IMR-90 (cell line): ENCODE measurements around the gene TMIGD1. TPM values are rescaled to one million over a fixed set of nuclear protein-coding genes. Genes with fewer than 3 reads are reported as not detected.

Source experiments
- ATAC-seq: fragments of 200-7000 bp; cut with Tn5 transposase; 2 replicates; pipeline ENCODE4 v1.9.1; 2020; ENCODE audit warnings: low read depth, mild to moderate bottlenecking, moderate library complexity
- BruUV-seq: library from RNA; stranded (reverse); fragments of 400-500 nt; replicated peaks from 2 replicates; lab custom pipeline; 2021; lab: Mats Ljungman, UMichigan
- CTCF ChIA-PET: fragments of 300-600 bp; formaldehyde crosslinking; extraction: SDS; loops from one replicate; lab custom pipeline; 2021; ENCODE audit warnings: antibody characterized with exemption; lab: Yijun Ruan, JAX
- POLR2A ChIA-PET: fragments of 300-600 bp; sonication (Branson Sonifier 250); formaldehyde crosslinking; loops from one replicate; lab custom pipeline; 2022; ENCODE audit warnings: antibody characterized with exemption; ENCODE audit not compliant: unreplicated experiment; lab: Charles Lee
- DNase-seq: peaks from one replicate; pipeline ENCODE4 v3.0.0; 2013
- H2AFZ ChIP-seq: replicated peaks from 2 replicates; pipeline ENCODE3; 2013; ENCODE audit warnings: low read length, mild to moderate bottlenecking; ENCODE audit not compliant: poor library complexity
- H2AK5ac ChIP-seq: 2 replicates; pipeline ENCODE4 v1.6.1; 2013; ENCODE audit warnings: low read depth, low read length, inconsistent platforms
- H2AK9ac ChIP-seq: replicated peaks from 2 replicates; pipeline ENCODE3; 2013; ENCODE audit warnings: mild to moderate bottlenecking, low read depth, low read length, moderate library complexity; ENCODE audit not compliant: poor library complexity
- H2BK120ac ChIP-seq: 2 replicates; pipeline ENCODE4 v1.6.1; 2013; ENCODE audit warnings: low read depth, low read length, inconsistent platforms
- H2BK15ac ChIP-seq: 3 replicates; pipeline ENCODE4 v1.6.1; 2013; ENCODE audit warnings: low read depth, low read length, inconsistent platforms
- H2BK20ac ChIP-seq: 2 replicates; pipeline ENCODE4 v1.6.1; 2013; ENCODE audit warnings: low read depth, mild to moderate bottlenecking, inconsistent platforms, low read length, moderate library complexity
- H2BK5ac ChIP-seq: 2 replicates; pipeline ENCODE4 v1.6.1; 2013; ENCODE audit warnings: mild to moderate bottlenecking, low read depth, low read length, inconsistent platforms; ENCODE audit not compliant: poor library complexity, severe bottlenecking
- H3K14ac ChIP-seq: replicated peaks from 2 replicates; pipeline ENCODE4 v1.6.1; 2013; ENCODE audit warnings: low read depth, low read length, inconsistent platforms
- H3K18ac ChIP-seq: 2 replicates; pipeline ENCODE4 v1.6.1; 2013; ENCODE audit warnings: low read depth, low read length, control low read depth
- H3K23ac ChIP-seq: 2 replicates; pipeline ENCODE4 v1.6.1; 2013; ENCODE audit warnings: low read depth, low read length, inconsistent platforms
- H3K27ac ChIP-seq: 2 replicates; pipeline ENCODE4 v1.5.1; 2013; ENCODE audit warnings: mild to moderate bottlenecking, control low read depth, low read length; ENCODE audit not compliant: insufficient read depth
- H3K27me3 ChIP-seq: 2 replicates; pipeline ENCODE4 v1.6.1; 2013; ENCODE audit warnings: low read length; ENCODE audit not compliant: control insufficient read depth, insufficient read depth
- H3K36me3 ChIP-seq: 2 replicates; pipeline ENCODE4 v1.6.1; 2013; ENCODE audit warnings: low read length, mixed read lengths; ENCODE audit not compliant: control insufficient read depth, insufficient read depth
- H3K4ac ChIP-seq: 2 replicates; pipeline ENCODE4 v1.6.1; 2013; ENCODE audit warnings: low read depth, low read length, inconsistent platforms
- H3K4me1 ChIP-seq: 2 replicates; pipeline ENCODE4 v1.6.1; 2013; ENCODE audit warnings: low read length, mixed read lengths; ENCODE audit not compliant: control insufficient read depth, insufficient read depth
- H3K4me2 ChIP-seq: 2 replicates; pipeline ENCODE4 v1.6.1; 2013; ENCODE audit warnings: low read depth, mild to moderate bottlenecking, control low read depth, low read length, moderate library complexity
- H3K4me3 ChIP-seq: 2 replicates; pipeline ENCODE4 v1.5.1; 2013; ENCODE audit warnings: low read depth, mild to moderate bottlenecking, control low read depth, low read length, moderate library complexity; ENCODE audit not compliant: insufficient read depth
- H3K56ac ChIP-seq: 2 replicates; pipeline ENCODE4 v1.6.1; 2013; ENCODE audit warnings: low read length, inconsistent platforms; ENCODE audit not compliant: insufficient read depth; ENCODE audit errors: extremely low read depth
- H3K79me1 ChIP-seq, 2 experiments: 2 replicates each; pipeline ENCODE4 v1.6.1; 2013; ENCODE audit warnings: low read length in 2 of 2, inconsistent platforms in 1 of 2, low read depth in 1 of 2
- H3K9ac ChIP-seq: 2 replicates; pipeline ENCODE4 v1.6.1; 2013; ENCODE audit warnings: low read depth, low read length, control low read depth
- H3K9me1 ChIP-seq: 2 replicates; pipeline ENCODE4 v1.6.1; 2013; ENCODE audit warnings: low read length, inconsistent platforms; ENCODE audit not compliant: insufficient read depth
- H3K9me3 ChIP-seq: 2 replicates; pipeline ENCODE4 v1.6.1; 2013; ENCODE audit warnings: low read length; ENCODE audit not compliant: control insufficient read depth, insufficient read depth
- H4K20me1 ChIP-seq: 2 replicates; pipeline ENCODE4 v1.6.1; 2013; ENCODE audit warnings: low read length, inconsistent platforms; ENCODE audit not compliant: insufficient read depth
- H4K5ac ChIP-seq: 2 replicates; pipeline ENCODE4 v1.6.1; 2013; ENCODE audit warnings: mild to moderate bottlenecking, low read depth, low read length, control low read depth
- H4K8ac ChIP-seq, 2 experiments: 2 replicates each; pipeline ENCODE4 v1.6.1; 2013; ENCODE audit warnings: low read depth in 2 of 2, low read length in 2 of 2, control low read depth in 1 of 2, inconsistent platforms in 1 of 2
- H4K91ac ChIP-seq: 2 replicates; pipeline ENCODE4 v1.6.1; 2013; ENCODE audit warnings: low read depth, low read length, inconsistent platforms; ENCODE audit not compliant: insufficient read depth
- BHLHE40 ChIP-seq: fragments of 150-350 bp; IDR thresholded peaks from 2 replicates; pipeline ENCODE4 v1.6.1; 2016; ENCODE audit warnings: mild to moderate bottlenecking, low read depth, low read length
- CEBPB ChIP-seq: IDR thresholded peaks from 2 replicates; pipeline ENCODE4 v1.6.1; 2012; ENCODE audit warnings: low read depth, low read length, improper control_type of control experiment
- CHD1 ChIP-seq: IDR thresholded peaks from 2 replicates; pipeline ENCODE4 v1.6.1; 2012; ENCODE audit warnings: low read depth, low read length, improper control_type of control experiment
- CTCF ChIP-seq: conservative IDR thresholded peaks from 2 replicates; pipeline ENCODE4 v1.5.1; 2012; ENCODE audit warnings: mild to moderate bottlenecking, low read depth, low read length, improper control_type of control experiment
- ELK1 ChIP-seq: fragments of 150-350 bp; IDR thresholded peaks from 2 replicates; pipeline ENCODE4 v1.6.1; 2016; ENCODE audit warnings: low read depth, mild to moderate bottlenecking, low read length, moderate library complexity, borderline replicate concordance
- MAZ ChIP-seq: IDR thresholded peaks from 2 replicates; pipeline ENCODE4 v1.6.1; 2012; ENCODE audit warnings: low read depth, mild to moderate bottlenecking, low read length, improper control_type of control experiment, moderate library complexity, borderline replicate concordance
- MXI1 ChIP-seq: IDR thresholded peaks from 2 replicates; pipeline ENCODE4 v1.6.1; 2012; ENCODE audit warnings: low read depth, mild to moderate bottlenecking, low read length, moderate library complexity, borderline replicate concordance
- POLR2A ChIP-seq: IDR thresholded peaks from 2 replicates; pipeline ENCODE4 v1.6.1; 2012; ENCODE audit warnings: mild to moderate bottlenecking, low read depth, low read length
- RCOR1 ChIP-seq: IDR thresholded peaks from 2 replicates; pipeline ENCODE4 v1.6.1; 2012; ENCODE audit warnings: mild to moderate bottlenecking, low read length, improper control_type of control experiment; ENCODE audit not compliant: insufficient replicate concordance
- RFX5 ChIP-seq: IDR thresholded peaks from 2 replicates; pipeline ENCODE4 v1.8.0; 2012; ENCODE audit warnings: low read depth, mild to moderate bottlenecking, low read length, moderate library complexity
- USF2 ChIP-seq: fragments of 150-350 bp; IDR thresholded peaks from 2 replicates; pipeline ENCODE4 v1.6.1; 2017; ENCODE audit warnings: mild to moderate bottlenecking, antibody characterized with exemption, low read length, low read depth
- WGBS, 2 experiments: methylation state at CpG; one replicate each; pipeline versions ENCODE4 v1.1.5 to v1.1.7; 2013; ENCODE audit warnings: missing lambda C conversion rate in 2 of 2; ENCODE audit not compliant: insufficient read length in 1 of 2; ENCODE audit errors: extremely low coverage in 2 of 2; 5-methylcytosine and 5-hydroxymethylcytosine counted together
- dilution Hi-C: fragments of 300-500 bp; cut with HindIII; formaldehyde crosslinking; loops from one replicate; pipeline ENCODE4 v1.14.3; 2018; ENCODE audit warnings: low sequenced_read_pairs; ENCODE audit not compliant: unreplicated experiment
- in situ Hi-C: fragments of 300-500 bp; cut with MboI; formaldehyde crosslinking; loops from 3 replicates; pipeline ENCODE4 v1.14.3; 2019; ENCODE audit warnings: low sequenced_read_pairs, inconsistent platforms, mixed read lengths
- intact Hi-C: fragments of 100-400 bp; cut with micrococcal nuclease; formaldehyde crosslinking; loops from 2 replicates; pipeline ENCODE4 v1.10.0; 2022
- polyA plus RNA-seq, 3 experiments: library from polyadenylated mRNA; depleted of rRNA; stranded (reverse); fragments of >200 nt; gene quantifications; 2 replicates each; pipeline ENCODE4 v1.2.3, GENCODE V29; 2012; ENCODE audit warnings: low replicate concordance in 1 of 3
- total RNA-seq: library from RNA; depleted of rRNA; stranded (reverse); fragments of >200 nt; gene quantifications from 2 replicates; pipeline ENCODE4 v1.2.3, GENCODE V29; 2012

Gene TMIGD1
- total and polyA plus RNA-seq, 2 of the 4 experiments (the other 2 are of a cell fraction), result not detected

GRCh38 chr17:30349252-30349651 lies 15.4 kb upstream of the TMIGD1 start:
- ChIA-PET CTCF (no interaction called here), POLR2A (no interaction called here)
- Histone ChIP-seq H3K27me3 (no peaks in the 10 kb centered on the region), H3K4me3 (no peak overlapping the region), H4K91ac (no peak overlapping the region), H2AFZ (no peak overlapping the region), H2BK5ac (no peak overlapping the region), H3K9ac (no peak overlapping the region), H3K56ac (no peak overlapping the region), H3K9me3 (no peaks in the 10 kb centered on the region), H2BK15ac (no peak overlapping the region), H2AK5ac (no peak overlapping the region), H3K23ac (no peak overlapping the region), H3K4me1 (peaks cover 14% of the 10 kb centered on the region), H3K27ac (no peak overlapping the region), H2BK120ac (peak overlapping the region; percentile 8; the same call in 1 of the 2 replicates), H3K14ac (no peak overlapping the region), H3K36me3 (no peaks in the 10 kb centered on the region), H4K8ac (no peak overlapping the region), H2AK9ac (no peak overlapping the region), H2BK20ac (peak overlapping the region; percentile 26; the same call in 1 of the 2 replicates), H3K9me1 (peaks cover 4% of the 10 kb centered on the region), H3K4ac (no peak overlapping the region), H3K18ac (no peak overlapping the region), H4K5ac (no peak overlapping the region), H4K20me1 (peaks cover 5% of the 10 kb centered on the region; the same call in 1 of the 2 replicates), H3K4me2 (no peak overlapping the region), H3K79me1 (no peaks in the 10 kb centered on the region)
- in situ Hi-C loops (no loop called here), intact Hi-C loops (no loop called here), dilution Hi-C loops (no loop called here)
- TF ChIP-seq CHD1 (no peak), POLR2A (no peak), BHLHE40 (no peak), RFX5 (no peak), MXI1 (no peak), CTCF (no peak), CEBPB (no peak), MAZ (no peak), ELK1 (no peak), RCOR1 (no peak), USF2 (no peak)
- no CpG with 5 or more reads among the region's 1 CpG for WGBS, 2 experiments
- BruUV-seq, result no TSS peak
- DNase-seq (no peak), ATAC-seq (no peak)
